ENCODE data around the gene ZYG11A. TPM values are rescaled to one million over a fixed set of nuclear protein-coding genes. Genes with fewer than 3 reads are reported as not detected.

Gene ZYG11A
- total and polyA plus RNA-seq, 2 of the 8 experiments (the other 6 are each of a cell fraction or from before 2014, with no cell fraction given): 0.89 to 2.6 TPM

GRCh38 chr1:52848423-52848822 is 5.9 kb downstream of the ZYG11A start:
- no peaks in the 10 kb centered on the region for H3K36me3 ChIP-seq (ENCODE audit: control insufficient read depth in 2 of 4, insufficient read depth in 4 of 4, low read length in 3 of 4)
- no peaks in the 10 kb centered on the region for H3K79me2 ChIP-seq (ENCODE audit: control insufficient read depth in 1 of 2, insufficient read depth in 2 of 2, low read length in 2 of 2)
- no peak overlapping the region for H2BK5ac ChIP-seq (ENCODE audit: low read depth, low read length)
- H2BK15ac ChIP-seq (ENCODE audit: low read length): no peak overlapping the region
- H3K4me2 ChIP-seq (ENCODE audit: insufficient read depth in 1 of 2, low read depth in 2 of 2, low read length in 2 of 2): no peak overlapping the region
- no peak overlapping the region for H2BK12ac ChIP-seq (ENCODE audit: low read depth, low read length)
- no peak overlapping the region for H3K9ac ChIP-seq (replicated peaks in 1 of 4; ENCODE audit: extremely low read depth in 1 of 4, low read depth in 3 of 4, low read length in 3 of 4)
- FAIRE-seq: no peak
- no peak overlapping the region for H3K27ac ChIP-seq (ENCODE audit: low read depth, low read length)
- no peaks in the 10 kb centered on the region for H3K9me3 ChIP-seq (ENCODE audit: insufficient read depth in 2 of 2, low read depth in 1 of 2, low read length in 1 of 2)
- H3K23ac ChIP-seq (ENCODE audit: insufficient read length): no peak overlapping the region
- H3K18ac ChIP-seq (ENCODE audit: extremely low read depth, low read length): no peak overlapping the region
- H3K4me1 ChIP-seq (replicated peaks in 1 of 4; ENCODE audit: control insufficient read depth in 3 of 4, insufficient read depth in 4 of 4, low read length in 3 of 4): no peaks in the 10 kb centered on the region
- H4K91ac ChIP-seq (replicated peaks; ENCODE audit: insufficient read length, low read length): no peak overlapping the region
- peaks cover 0 to 2% of the 10 kb centered on the region in 2 experiments for H4K20me1 ChIP-seq (replicated peaks in 1 of 2; ENCODE audit: control insufficient read depth in 1 of 2, insufficient read depth in 2 of 2, low read length in 2 of 2)
- H2AFZ ChIP-seq (ENCODE audit: low read length): no peak overlapping the region
- no peak overlapping the region for H2AK5ac ChIP-seq (ENCODE audit: low read depth, low read length)
- no peak overlapping the region for H2BK20ac ChIP-seq (ENCODE audit: low read length)
- H3K4ac ChIP-seq (replicated peaks; ENCODE audit: insufficient read length, low read depth, low read length): no peak overlapping the region
- WGBS, 2 experiments (ENCODE audit: extremely low coverage in 1 of 2, insufficient coverage in 1 of 2, insufficient read length in 1 of 2, insufficient replicate concordance in 2 of 2, low coverage in 1 of 2, low lambda C conversion rate in 2 of 2, missing lambda C conversion rate in 1 of 2): 85% methylated on average over 5 of the region's 5 CpGs; no CpG with 5 or more reads in 1 of the 2 experiments
- H4K5ac ChIP-seq (ENCODE audit: insufficient read length, low read depth, low read length): no peak overlapping the region
- H3K23me2 ChIP-seq (ENCODE audit: low read depth, low read length): no peaks in the 10 kb centered on the region
- no peak overlapping the region for H3K14ac ChIP-seq (ENCODE audit: insufficient read length)
- no peak overlapping the region for H3K4me3 ChIP-seq (ENCODE audit: extremely low read depth in 1 of 4, insufficient read depth in 2 of 4, low read depth in 3 of 4, low read length in 4 of 4)
- H2BK120ac ChIP-seq (replicated peaks; ENCODE audit: low read depth, low read length): no peak overlapping the region
- ChIA-PET CTCF (ENCODE audit: partially characterized antibody) (interaction anchor here (0.6 to 1.2 kb wide), 2 partner anchors 29 to 338 kb away, joined by 3 to 4 read pairs; no protein-coding TSS in a partner anchor), POLR2A (ENCODE audit: partially characterized antibody) (no interaction called here)
- no peak for DNase-seq (ENCODE audit: low read depth in 1 of 2, low spot score in 2 of 2)
- no peak overlapping the region for H4K8ac ChIP-seq (ENCODE audit: extremely low read depth, insufficient read depth, low read length)
- H3K27me3 ChIP-seq (replicated peaks in 1 of 4; ENCODE audit: control insufficient read depth in 3 of 4, extremely low read depth in 1 of 4, insufficient read depth in 3 of 4, low read length in 3 of 4): peaks cover 2 to 12% (median 8%) of the 10 kb centered on the region in 4 experiments
- H3K79me1 ChIP-seq (ENCODE audit: low read depth, low read length): no peaks in the 10 kb centered on the region
- no peak overlapping the region for H3K56ac ChIP-seq (replicated peaks; ENCODE audit: insufficient read length, low read depth, low read length)
- TF ChIP-seq BRCA1 (IDR thresholded peaks at IDR 0.05; ENCODE audit: low read depth, low read length) (no peak), CTCF (IDR thresholded peaks at IDR 0.05; ENCODE audit: control extremely low read depth in 1 of 3, insufficient read depth in 1 of 3, low read depth in 1 of 3, low read length in 3 of 3) (no peak), SIN3A (conservative IDR thresholded peaks at IDR 0.05 in 1 of 2, IDR thresholded peaks at IDR 0.05 in 1 of 2; ENCODE audit: low read depth in 1 of 2, low read length in 2 of 2) (no peak), JUND (IDR thresholded peaks at IDR 0.05; ENCODE audit: low read length) (no peak), ZNF274 (IDR thresholded peaks at IDR 0.05; ENCODE audit: borderline replicate concordance, extremely low read depth, low read length) (no peak), E2F6 (IDR thresholded peaks at IDR 0.05) (no peak), HDAC6 (IDR thresholded peaks at IDR 0.05; ENCODE audit: low read depth, low read length) (no peak), ATF2 (IDR thresholded peaks at IDR 0.05; ENCODE audit: low read length) (no peak), POLR2AphosphoS5 (IDR thresholded peaks at IDR 0.05; ENCODE audit: low read depth, low read length) (no peak)
